ENCODE measurements around the gene TMEM60.
"Not testable (repeated sequence)": the region's sequence is repeated elsewhere in the genome, so short reads cannot be mapped to it uniquely, and the experiment has no call there.

TMEM60 gene

GRCh38 chr7:77811516-77812289, 13.5 kb upstream of the TMEM60 start:
- no peak for DNase-seq (ENCODE audit: low read depth)

- no peak for DNase-seq (ENCODE audit: low read depth)
Observed at GRCh38 chr7:77808517-77808916, 10.3 kb upstream of the TMEM60 start.

GRCh38 chr7:77806425-77806824, 8.2 kb upstream of the TMEM60 start:
- no peak for DNase-seq (ENCODE audit: low read depth)

GRCh38 chr7:77802557-77803405, 4.5 kb upstream of the TMEM60 start:
- DNase-seq (ENCODE audit: low read depth): no peak

- no peak for DNase-seq (ENCODE audit: low read depth)
Observed at GRCh38 chr7:77800730-77801129, 2.5 kb upstream of the TMEM60 start.

- peak; percentile 13 for DNase-seq (ENCODE audit: low read depth)
Observed at GRCh38 chr7:77800158-77800557, 1.9 kb upstream of the TMEM60 start.

GRCh38 chr7:77799078-77799964, 1.1 kb upstream of the TMEM60 start:
- peak; percentile 5 for DNase-seq (ENCODE audit: low read depth)

- DNase-seq (ENCODE audit: low read depth): no peak
Observed at GRCh38 chr7:77797734-77798393, 370 bp downstream of the TMEM60 start.

- no peak for DNase-seq (ENCODE audit: low read depth)
Observed at GRCh38 chr7:77796960-77797359, 1.3 kb downstream of the TMEM60 start.

GRCh38 chr7:77796109-77796508, 2.1 kb downstream of the TMEM60 start:
- DNase-seq (ENCODE audit: low read depth): no peak

- no peak for DNase-seq (ENCODE audit: low read depth)
Observed at GRCh38 chr7:77794000-77794399, 4.2 kb downstream of the TMEM60 start.

GRCh38 chr7:77791956-77792355, 6.3 kb downstream of the TMEM60 start:
- DNase-seq (ENCODE audit: low read depth): no peak

- DNase-seq (ENCODE audit: low read depth): no peak
Observed at GRCh38 chr7:77791336-77791735, 6.9 kb downstream of the TMEM60 start.

GRCh38 chr7:77788327-77788902, 9.8 kb downstream of the TMEM60 start:
- no peak for DNase-seq (ENCODE audit: low read depth)

GRCh38 chr7:77786741-77787140, 11.5 kb downstream of the TMEM60 start:
- DNase-seq (ENCODE audit: low read depth): no peak

- DNase-seq (ENCODE audit: low read depth): no peak
Observed at GRCh38 chr7:77786018-77786417, 12.2 kb downstream of the TMEM60 start.

- not testable (repeated sequence) for DNase-seq (ENCODE audit: low read depth)
Observed at GRCh38 chr7:77784426-77784825, 13.8 kb downstream of the TMEM60 start.

- no peak for DNase-seq (ENCODE audit: low read depth)
Observed at GRCh38 chr7:77783545-77783944, 14.7 kb downstream of the TMEM60 start.

- no peak for DNase-seq (ENCODE audit: low read depth)
Observed at GRCh38 chr7:77783111-77783510, 15.1 kb downstream of the TMEM60 start.

- DNase-seq (ENCODE audit: low read depth): no peak
Observed at GRCh38 chr7:77782383-77782782, 15.9 kb downstream of the TMEM60 start.

GRCh38 chr7:77778535-77778934, 19.7 kb downstream of the TMEM60 start:
- DNase-seq (ENCODE audit: low read depth): no peak

Measured in stimulated activated CD8-positive, alpha-beta memory T cell treated with anti-CD3 and anti-CD28 coated beads, Interleukin-4, amount 100 ng/mL, for 24 hours (primary cell).